Mesothelial cell of epicardium (in vitro differentiated cells): Measurements from ENCODE around the gene SLC5A3. TPM values are rescaled to one million over a fixed set of nuclear protein-coding genes. Genes with fewer than 3 reads are reported as not detected.
A peak's percentile ranks its signal among the peaks of the same experiment; 100 is the strongest.

Experiments
- DNase-seq, 2 experiments: peaks; one replicate each; pipeline ENCODE4 v3.0.0; 2021; ENCODE audit warnings: low spot score in 2 of 2; ENCODE audit not compliant: unreplicated experiment in 2 of 2
- H3K27ac Mint-ChIP-seq: 2 replicates; pipeline ENCODE4 v1.8.0; 2021; ENCODE audit warnings: mixed read lengths
- H3K27me3 Mint-ChIP-seq: 2 replicates; pipeline ENCODE4 v1.8.0; 2021; ENCODE audit warnings: low read depth, mixed read lengths
- H3K36me3 Mint-ChIP-seq: 2 replicates; pipeline ENCODE4 v1.8.0; 2021; ENCODE audit warnings: mixed read lengths
- H3K4me1 Mint-ChIP-seq: 2 replicates; pipeline ENCODE4 v1.8.0; 2021; ENCODE audit warnings: mixed read lengths
- H3K4me3 Mint-ChIP-seq: 2 replicates; pipeline ENCODE4 v1.8.0; 2021; ENCODE audit warnings: mild to moderate bottlenecking, moderate library complexity, mixed read lengths
- H3K9me3 Mint-ChIP-seq: 2 replicates; pipeline ENCODE4 v1.8.0; 2021; ENCODE audit warnings: mixed read lengths
- total RNA-seq: library from RNA; stranded (reverse); gene quantifications from 3 replicates; pipeline ENCODE4 v1.2.1, GENCODE V29; 2021
- TF ChIP-seq, protein P1 (sequence below): fragments of 200-600 bp; sonication (generic); IDR thresholded peaks from one replicate; pipeline ENCODE4 v1.5.0; 2021; ENCODE audit warnings: antibody characterized with exemption; ENCODE audit not compliant: unreplicated experiment

Gene SLC5A3
- total RNA-seq, 1 donor from 2014 or later = 54.9 TPM

DNA sequence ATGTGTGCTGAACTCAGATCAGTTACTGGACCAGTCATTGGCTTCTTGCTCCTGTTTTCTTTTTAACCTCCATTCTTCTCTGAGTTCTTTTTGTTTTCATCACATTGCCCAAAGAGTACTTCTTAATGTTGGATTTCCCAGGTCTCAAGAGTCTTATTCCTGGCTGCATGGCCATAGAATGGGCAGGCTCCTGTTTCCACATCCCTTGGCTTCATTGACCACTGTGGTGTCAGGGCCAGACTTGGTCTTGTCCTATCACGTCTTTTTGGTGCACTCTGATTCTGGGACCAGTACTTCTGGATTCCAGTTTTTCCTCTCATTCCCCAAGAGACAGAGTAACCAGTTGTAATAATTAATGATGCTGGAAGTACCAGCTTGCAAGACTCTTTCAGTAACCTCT lies 41.8 kb downstream of the SLC5A3 start:
- TF ChIP-seq, protein P1, sequence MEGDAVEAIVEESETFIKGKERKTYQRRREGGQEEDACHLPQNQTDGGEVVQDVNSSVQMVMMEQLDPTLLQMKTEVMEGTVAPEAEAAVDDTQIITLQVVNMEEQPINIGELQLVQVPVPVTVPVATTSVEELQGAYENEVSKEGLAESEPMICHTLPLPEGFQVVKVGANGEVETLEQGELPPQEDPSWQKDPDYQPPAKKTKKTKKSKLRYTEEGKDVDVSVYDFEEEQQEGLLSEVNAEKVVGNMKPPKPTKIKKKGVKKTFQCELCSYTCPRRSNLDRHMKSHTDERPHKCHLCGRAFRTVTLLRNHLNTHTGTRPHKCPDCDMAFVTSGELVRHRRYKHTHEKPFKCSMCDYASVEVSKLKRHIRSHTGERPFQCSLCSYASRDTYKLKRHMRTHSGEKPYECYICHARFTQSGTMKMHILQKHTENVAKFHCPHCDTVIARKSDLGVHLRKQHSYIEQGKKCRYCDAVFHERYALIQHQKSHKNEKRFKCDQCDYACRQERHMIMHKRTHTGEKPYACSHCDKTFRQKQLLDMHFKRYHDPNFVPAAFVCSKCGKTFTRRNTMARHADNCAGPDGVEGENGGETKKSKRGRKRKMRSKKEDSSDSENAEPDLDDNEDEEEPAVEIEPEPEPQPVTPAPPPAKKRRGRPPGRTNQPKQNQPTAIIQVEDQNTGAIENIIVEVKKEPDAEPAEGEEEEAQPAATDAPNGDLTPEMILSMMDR = no peak

DNA sequence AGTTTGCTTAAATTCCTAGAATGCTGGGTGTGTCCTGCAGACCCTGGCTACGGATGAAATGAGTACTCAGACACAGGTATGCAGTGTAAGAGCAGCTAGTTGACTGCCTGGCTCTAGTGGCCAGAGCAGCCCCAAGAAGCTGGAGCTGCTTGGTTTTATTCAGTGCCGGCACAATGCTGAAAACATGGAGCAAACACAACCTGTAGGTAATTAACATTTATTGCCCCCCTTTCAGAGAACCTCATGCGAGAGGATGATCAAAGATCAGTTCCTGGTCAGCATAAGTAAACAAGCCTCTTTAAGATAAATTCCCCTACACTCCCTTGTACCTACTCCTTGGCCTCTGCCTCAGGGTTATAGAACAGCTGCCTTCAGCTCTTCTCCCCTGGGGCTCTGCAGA lies 43.2 kb downstream of the SLC5A3 start:
- H3K36me3 Mint-ChIP-seq = peaks cover 34% of the 10 kb centered on the region
- TF ChIP-seq, protein P1 = no peak
- peaks cover 7% of the 10 kb centered on the region for H3K9me3 Mint-ChIP-seq
- DNase-seq = no peak
- H3K27me3 Mint-ChIP-seq = no peaks in the 10 kb centered on the region
- no peak overlapping the region for H3K4me3 Mint-ChIP-seq
- H3K27ac Mint-ChIP-seq = no peak overlapping the region
- H3K4me1 Mint-ChIP-seq = peaks cover 32% of the 10 kb centered on the region

More for the DNA sequence above, 41.8 kb downstream of the SLC5A3 start:
- H3K4me3 Mint-ChIP-seq = no peak overlapping the region
- peaks cover 30% of the 10 kb centered on the region for H3K4me1 Mint-ChIP-seq
- H3K27ac Mint-ChIP-seq = no peak overlapping the region
- peaks cover 34% of the 10 kb centered on the region for H3K36me3 Mint-ChIP-seq
- H3K9me3 Mint-ChIP-seq = peaks cover 7% of the 10 kb centered on the region
- DNase-seq = no peak
- no peaks in the 10 kb centered on the region for H3K27me3 Mint-ChIP-seq

DNA sequence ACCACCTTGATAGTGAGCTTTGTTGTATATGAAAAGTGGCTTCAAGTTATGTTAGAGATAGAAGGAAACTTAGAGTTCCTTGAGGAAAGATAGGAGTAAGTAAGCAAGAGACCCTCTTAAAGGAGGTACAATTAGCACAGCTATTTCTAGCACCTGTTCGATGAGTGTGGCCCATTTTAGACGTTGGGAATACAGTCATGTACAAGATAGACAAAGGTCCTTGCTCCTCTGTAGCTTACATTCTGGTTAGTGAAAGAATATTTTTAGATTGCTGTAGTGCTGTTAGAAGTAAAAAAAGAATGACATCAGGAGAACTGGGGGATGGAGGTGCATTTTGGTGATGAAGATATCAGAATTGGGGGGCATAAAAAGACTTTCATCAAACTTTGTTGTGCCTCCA lies 47.5 kb downstream of the SLC5A3 start:
- no peaks in the 10 kb centered on the region for H3K27me3 Mint-ChIP-seq
- peaks cover 31% of the 10 kb centered on the region for H3K36me3 Mint-ChIP-seq
- peaks cover 12% of the 10 kb centered on the region for H3K9me3 Mint-ChIP-seq
- H3K27ac Mint-ChIP-seq = no peak overlapping the region
- peaks cover 28% of the 10 kb centered on the region for H3K4me1 Mint-ChIP-seq
- no peak for DNase-seq
- TF ChIP-seq, protein P1 = no peak
- H3K4me3 Mint-ChIP-seq = no peak overlapping the region

DNA sequence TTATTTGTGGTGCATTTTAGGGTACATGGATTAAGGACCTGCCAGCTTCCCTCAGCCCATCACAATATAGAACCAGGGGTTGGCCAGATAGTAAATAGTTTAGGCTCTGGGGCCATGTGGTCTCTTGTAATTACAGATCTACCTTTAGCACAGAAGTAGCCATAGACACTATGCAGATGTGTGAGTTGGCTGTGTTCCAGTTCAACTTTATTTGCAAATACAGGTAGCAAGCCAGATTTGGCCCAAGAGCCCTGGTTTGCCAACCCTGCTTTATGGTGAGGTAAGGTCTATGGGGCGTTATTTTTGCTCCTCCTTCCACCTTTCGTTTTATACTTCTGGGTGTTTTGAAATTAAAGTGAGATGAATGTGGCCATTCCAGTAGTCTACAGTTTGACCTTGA lies 48.7 kb downstream of the SLC5A3 start:
- Mint-ChIP-seq H3K9me3 (peaks cover 8% of the 10 kb centered on the region), H3K27ac (peak overlapping the region; percentile 75), H3K27me3 (no peaks in the 10 kb centered on the region), H3K4me3 (no peak overlapping the region), H3K4me1 (peaks cover 32% of the 10 kb centered on the region), H3K36me3 (peaks cover 27% of the 10 kb centered on the region)
- TF ChIP-seq, protein P1 = no peak
- no peak for DNase-seq

Other genes with a start within 250 kb of the SLC5A3 start
- 156 to 159 TPM (median 158 TPM) in 3 replicates for gene ATP5PO, start 157.8 kb upstream of the SLC5A3 start, total RNA-seq
- 129 to 135 TPM (median 134 TPM) in 3 replicates for gene MRPS6, start within 50 bp of the SLC5A3 start, total RNA-seq